HepG2 (cell line): ENCODE results near the gene KRT73. TPM values are rescaled to one million over a fixed set of nuclear protein-coding genes. Genes with fewer than 3 reads are reported as not detected.

Source experiments
- ATAC-seq: fragments of 200-7000 bp; cut with Tn5 transposase; 3 replicates; pipeline ENCODE4 v1.9.1; 2020; ENCODE audit warnings: mild to moderate bottlenecking, moderate library complexity
- BruUV-seq: library from RNA; stranded (reverse); fragments of 400-500 nt; replicated peaks from 2 replicates; lab custom pipeline; 2021; lab: Mats Ljungman, UMichigan
- CTCF ChIA-PET: fragments of 300-600 bp; formaldehyde crosslinking; extraction: SDS; loops from one replicate; lab custom pipeline; 2021; ENCODE audit warnings: low total read pairs, inconsistent platforms, low intra/inter-chr PET ratio; lab: Yijun Ruan, JAX
- POLR2A ChIA-PET: fragments of 350-600 bp; sonication (Branson Sonifier 250); formaldehyde crosslinking; loops from one replicate; lab custom pipeline; 2020; ENCODE audit warnings: antibody characterized with exemption, inconsistent platforms; lab: Yijun Ruan, JAX
- DNase-seq: peaks from one replicate; pipeline ENCODE4 v3.0.0-alpha.2; 2015; ENCODE audit warnings: low spot score
- FAIRE-seq: peaks from 3 replicates; lab custom pipeline; 2011; peaks lifted over from hg19 to GRCh38; lab: Jason Lieb, UNC
- H2AFZ ChIP-seq: one replicate; pipeline ENCODE4 v1.6.1; 2011; ENCODE audit warnings: low read length, inconsistent platforms
- H3K27ac ChIP-seq: fragments of 300-600 bp; 3 replicates; pipeline ENCODE4 v1.8.0; 2011; ENCODE audit warnings: mixed run types, mild to moderate bottlenecking, mixed read lengths, low read length, inconsistent platforms; ENCODE audit not compliant: insufficient read depth; ENCODE audit errors: extremely low read length
- H3K27me3 ChIP-seq, 2 experiments: fragments of 200-600 bp in 1 of 2; 2 replicates in 1 of 2; 3 replicates in 1 of 2; pipeline versions ENCODE4 v1.6.0 to v1.8.0; 2011; ENCODE audit warnings: low read length in 2 of 2, mild to moderate bottlenecking in 2 of 2, moderate library complexity in 2 of 2, inconsistent platforms in 1 of 2; ENCODE audit not compliant: insufficient read depth in 2 of 2, control insufficient read depth in 1 of 2
- H3K36me3 ChIP-seq, 2 experiments: fragments of 200-600 bp in 1 of 2; replicated peaks in 1 of 2; 2 replicates in 1 of 2; 3 replicates in 1 of 2; pipeline versions ENCODE4 v1.5.1 to v1.8.0; 2011; ENCODE audit warnings: low read length in 2 of 2, inconsistent platforms in 1 of 2; ENCODE audit not compliant: insufficient read depth in 2 of 2, control insufficient read depth in 1 of 2
- H3K4me1 ChIP-seq: 2 replicates; pipeline ENCODE4 v1.5.1; 2012; ENCODE audit warnings: low read length, inconsistent platforms; ENCODE audit not compliant: insufficient read depth
- H3K4me2 ChIP-seq: 2 replicates; pipeline ENCODE4 v1.6.0; 2011; ENCODE audit warnings: low read depth, low read length, inconsistent platforms
- H3K4me3 ChIP-seq, 3 experiments: fragments of 200-600 bp in 1 of 3; sonication (generic), shearing (Covaris generic) in 1 of 3; replicated peaks in 1 of 3; 2 replicates each; pipeline ENCODE4 v1.5.1; 2011 to 2016; ENCODE audit warnings: low read length in 3 of 3, inconsistent platforms in 2 of 3, low read depth in 2 of 3, mild to moderate bottlenecking in 2 of 3, control low read depth in 1 of 3, mixed read lengths in 1 of 3; ENCODE audit not compliant: insufficient read depth in 1 of 3
- H3K79me2 ChIP-seq: one replicate; pipeline ENCODE4 v1.6.1; 2011; ENCODE audit warnings: low read length, inconsistent platforms; ENCODE audit not compliant: insufficient read depth
- H3K9ac ChIP-seq: 2 replicates; pipeline ENCODE4 v1.6.0; 2011; ENCODE audit warnings: mild to moderate bottlenecking, low read depth, low read length, inconsistent platforms; ENCODE audit not compliant: insufficient read depth
- H3K9me3 ChIP-seq: 2 replicates; pipeline ENCODE4 v1.5.1; 2012; ENCODE audit warnings: mild to moderate bottlenecking, low read length
- H4K20me1 ChIP-seq: 2 replicates; pipeline ENCODE4 v1.6.0; 2011; ENCODE audit warnings: inconsistent platforms, mild to moderate bottlenecking, low read length, moderate library complexity; ENCODE audit not compliant: insufficient read depth
- AKAP8 ChIP-seq: sonication (generic); formaldehyde crosslinking; IDR thresholded peaks from 2 replicates; pipeline ENCODE4 v1.5.1; 2020; ENCODE audit warnings: mild to moderate bottlenecking, missing genetic modification reagents
- DPF2 ChIP-seq: sonication (generic); formaldehyde crosslinking; IDR thresholded peaks from 2 replicates; pipeline ENCODE4 v1.4.0; 2020; ENCODE audit warnings: mild to moderate bottlenecking, low read depth, missing genetic modification reagents, borderline replicate concordance
- FOXA3 ChIP-seq: IDR thresholded peaks from 2 replicates; pipeline ENCODE4 v1.6.1; 2016; ENCODE audit warnings: missing genetic modification reagents, missing compliant biosample characterization
- MTF1 ChIP-seq: sonication (generic); formaldehyde crosslinking; IDR thresholded peaks from 2 replicates; pipeline ENCODE4 v1.5.0; 2020; ENCODE audit warnings: missing genetic modification reagents
- ZNF616 ChIP-seq: sonication (generic); formaldehyde crosslinking; IDR thresholded peaks from 2 replicates; pipeline ENCODE4 v1.5.0; 2020; ENCODE audit warnings: low read depth, mild to moderate bottlenecking, missing genetic modification reagents
- ZNF792 ChIP-seq: IDR thresholded peaks from 2 replicates; pipeline ENCODE4 v1.6.1; 2016
- ZSCAN22 ChIP-seq: sonication (generic); formaldehyde crosslinking; IDR thresholded peaks from 2 replicates; pipeline ENCODE4 v1.4.0; 2020; ENCODE audit warnings: mild to moderate bottlenecking, missing genetic modification reagents
- WGBS: methylation state at CpG from one replicate; pipeline ENCODE4 v1.1.6; 2017; ENCODE audit warnings: low lambda C conversion rate; 5-methylcytosine and 5-hydroxymethylcytosine counted together
- in situ Hi-C: cut with HindIII; loops from 2 replicates; pipeline ENCODE4 v1.10.0; 2017; ENCODE audit warnings: low pct_unique_long_range_greater_than_20kb; ENCODE audit not compliant: extremely low pct_ligation_motif_present
- intact Hi-C: fragments of 100-400 bp; cut with micrococcal nuclease; formaldehyde crosslinking; loops from one replicate; pipeline ENCODE4 v1.10.0; 2022; ENCODE audit not compliant: unreplicated experiment
- polyA plus RNA-seq, 8 experiments: library from polyadenylated mRNA; depleted of rRNA in 3 of 8; stranded (reverse) in 7 of 8; unstranded in 1 of 8; fragments of >200 nt; fragmentation: Illumina TruSeq in 4 of 8; extraction: Trizol in 4 of 8; gene quantifications; 2 replicates each; pipeline versions ENCODE4 v1.2.1 to v1.2.3, GENCODE V29; 2011 to 2016; ENCODE audit warnings: low read depth in 4 of 8, missing spikeins in 1 of 8, mixed read lengths in 1 of 8; ENCODE audit not compliant: insufficient read depth in 1 of 8
- total RNA-seq, 5 experiments: library from RNA; depleted of rRNA; stranded (reverse); fragments of >200 nt; fragmentation: Illumina TruSeq; extraction: Trizol; gene quantifications; 2 replicates each; pipeline ENCODE4 v1.2.3, GENCODE V29; 2016; ENCODE audit warnings: low read depth in 1 of 5
- TF ChIP-seq, protein P1 (sequence below), 2 experiments: sonication (generic) in 1 of 2; formaldehyde crosslinking in 1 of 2; IDR thresholded peaks; 2 replicates each; pipeline versions ENCODE4 v1.6.1 to v1.9.0; 2014 to 2022; ENCODE audit warnings: antibody characterized with exemption in 1 of 2, borderline replicate concordance in 1 of 2, inconsistent platforms in 1 of 2, low read depth in 1 of 2, missing genetic modification reagents in 1 of 2

KRT73 gene
- total and polyA plus RNA-seq, 2 of the 13 experiments (the other 11 are each of a cell fraction or from before 2014, with no cell fraction given), result not detected

GRCh38 chr12:52633383-52633782, 15.0 kb upstream of the KRT73 start:
- ChIA-PET CTCF (no interaction called here), POLR2A (no interaction called here)
- 0% methylated on average over 4 of the region's 4 CpGs for WGBS
- TF ChIP-seq FOXA3 (CRISPR knock-in tag) (no peak), DPF2 (CRISPR knock-in tag) (no peak), AKAP8 (CRISPR knock-in tag) (no peak), MTF1 (no peak), ZNF792 (CRISPR knock-in tag) (no peak), ZNF616 (CRISPR knock-in tag) (no peak), ZSCAN22 (CRISPR knock-in tag) (no peak)
- TF ChIP-seq, protein P1, sequence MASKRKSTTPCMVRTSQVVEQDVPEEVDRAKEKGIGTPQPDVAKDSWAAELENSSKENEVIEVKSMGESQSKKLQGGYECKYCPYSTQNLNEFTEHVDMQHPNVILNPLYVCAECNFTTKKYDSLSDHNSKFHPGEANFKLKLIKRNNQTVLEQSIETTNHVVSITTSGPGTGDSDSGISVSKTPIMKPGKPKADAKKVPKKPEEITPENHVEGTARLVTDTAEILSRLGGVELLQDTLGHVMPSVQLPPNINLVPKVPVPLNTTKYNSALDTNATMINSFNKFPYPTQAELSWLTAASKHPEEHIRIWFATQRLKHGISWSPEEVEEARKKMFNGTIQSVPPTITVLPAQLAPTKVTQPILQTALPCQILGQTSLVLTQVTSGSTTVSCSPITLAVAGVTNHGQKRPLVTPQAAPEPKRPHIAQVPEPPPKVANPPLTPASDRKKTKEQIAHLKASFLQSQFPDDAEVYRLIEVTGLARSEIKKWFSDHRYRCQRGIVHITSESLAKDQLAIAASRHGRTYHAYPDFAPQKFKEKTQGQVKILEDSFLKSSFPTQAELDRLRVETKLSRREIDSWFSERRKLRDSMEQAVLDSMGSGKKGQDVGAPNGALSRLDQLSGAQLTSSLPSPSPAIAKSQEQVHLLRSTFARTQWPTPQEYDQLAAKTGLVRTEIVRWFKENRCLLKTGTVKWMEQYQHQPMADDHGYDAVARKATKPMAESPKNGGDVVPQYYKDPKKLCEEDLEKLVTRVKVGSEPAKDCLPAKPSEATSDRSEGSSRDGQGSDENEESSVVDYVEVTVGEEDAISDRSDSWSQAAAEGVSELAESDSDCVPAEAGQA (IDR thresholded peaks at IDR 0.05; ENCODE audit: low read depth), result no peak
- TF ChIP-seq, protein P1 (CRISPR knock-in tag; IDR thresholded peaks at IDR 0.05; ENCODE audit: borderline replicate concordance), result no peak
- Histone ChIP-seq H2AFZ (no peak overlapping the region), H3K9me3 (no peaks in the 10 kb centered on the region), H4K20me1 (no peaks in the 10 kb centered on the region), H3K4me2 (no peak overlapping the region), H3K9ac (no peak overlapping the region), H3K27ac (no peak overlapping the region), H3K4me1 (no peaks in the 10 kb centered on the region), H3K36me3 (no peaks in the 10 kb centered on the region), H3K79me2 (no peaks in the 10 kb centered on the region), H3K27me3 (peaks cover 0 to 26% of the 10 kb centered on the region in 2 experiments; a peak in 2 of 5 replicates), H3K4me3 (no peak overlapping the region)
- intact Hi-C loops, result no loop called here
- BruUV-seq, result no TSS peak
- DNase-seq (no peak), ATAC-seq (no peak), FAIRE-seq (no peak)
- in situ Hi-C loops, result no loop called here
